KMS-11 (cell line): ENCODE measurements around the gene THTPA.

ENCODE experiments used
- H2AFZ ChIP-seq: fragments of 200-600 bp; sonication (generic); 2 replicates; pipeline ENCODE4 v1.6.1; 2016; ENCODE audit warnings: antibody characterized with exemption, mixed run types, low read depth
- H3K27ac ChIP-seq: fragments of 200-600 bp; sonication (generic); 2 replicates; pipeline ENCODE4 v1.6.1; 2016; ENCODE audit warnings: mild to moderate bottlenecking, mixed run types
- H3K27me3 ChIP-seq: fragments of 200-600 bp; sonication (generic); 2 replicates; pipeline ENCODE4 v1.6.1; 2017; ENCODE audit warnings: mild to moderate bottlenecking, low read depth, mixed run types, moderate library complexity; ENCODE audit not compliant: insufficient read depth
- H3K36me3 ChIP-seq: fragments of 200-600 bp; sonication (generic); 2 replicates; pipeline ENCODE4 v1.6.1; 2017; ENCODE audit warnings: mild to moderate bottlenecking, mixed run types; ENCODE audit not compliant: insufficient read depth
- H3K4me1 ChIP-seq: fragments of 200-600 bp; sonication (generic); 2 replicates; pipeline ENCODE4 v1.6.1; 2016; ENCODE audit warnings: mild to moderate bottlenecking, low read depth, mixed run types; ENCODE audit not compliant: poor library complexity, severe bottlenecking
- H3K4me2 ChIP-seq: fragments of 200-600 bp; sonication (generic); 2 replicates; pipeline ENCODE4 v1.7.0; 2016; ENCODE audit warnings: mild to moderate bottlenecking, mixed run types
- H3K4me3 ChIP-seq: fragments of 200-600 bp; sonication (generic); IDR thresholded peaks from 2 replicates; pipeline ENCODE4 v1.6.1; 2017; ENCODE audit warnings: low read depth, low read length, mixed read lengths; ENCODE audit not compliant: insufficient read depth
- H3K79me2 ChIP-seq: fragments of 200-600 bp; sonication (generic); 2 replicates; pipeline ENCODE4 v1.6.1; 2016; ENCODE audit warnings: low read depth, mixed run types; ENCODE audit not compliant: insufficient read depth
- H3K9ac ChIP-seq: fragments of 200-600 bp; sonication (generic); 2 replicates; pipeline ENCODE4 v1.6.1; 2016; ENCODE audit warnings: mild to moderate bottlenecking, mixed run types
- H4K20me1 ChIP-seq: fragments of 200-600 bp; sonication (generic); 2 replicates; pipeline ENCODE4 v1.6.1; 2016; ENCODE audit warnings: mild to moderate bottlenecking, mixed run types; ENCODE audit not compliant: insufficient read depth
- CTCF ChIP-seq: fragments of 200-600 bp; sonication (generic); conservative IDR thresholded peaks from 2 replicates; pipeline ENCODE4 v1.6.1; 2017; ENCODE audit warnings: low read depth, mild to moderate bottlenecking, antibody characterized with exemption, low read length, moderate library complexity, mixed read lengths

The THTPA gene

GRCh38 chr14:23521785-23522640 is 34.1 kb upstream of the THTPA start:
- no peaks in the 10 kb centered on the region for H3K79me2 ChIP-seq
- no peak overlapping the region for H3K9ac ChIP-seq
- no peak overlapping the region for H3K4me2 ChIP-seq
- H3K4me1 ChIP-seq: no peaks in the 10 kb centered on the region
- no peak overlapping the region for H3K27ac ChIP-seq
- no peak for TF ChIP-seq CTCF
- no peaks in the 10 kb centered on the region for H3K27me3 ChIP-seq
- no peak overlapping the region for H3K4me3 ChIP-seq
- H4K20me1 ChIP-seq: no peaks in the 10 kb centered on the region
- no peaks in the 10 kb centered on the region for H3K36me3 ChIP-seq
- H2AFZ ChIP-seq: no peak overlapping the region

GRCh38 chr14:23522643-23523198 is 33.4 kb upstream of the THTPA start:
- no peak overlapping the region for H2AFZ ChIP-seq
- H3K4me2 ChIP-seq: no peak overlapping the region
- H3K4me1 ChIP-seq: no peaks in the 10 kb centered on the region
- no peak for TF ChIP-seq CTCF
- H3K4me3 ChIP-seq: no peak overlapping the region
- no peak overlapping the region for H3K27ac ChIP-seq
- no peaks in the 10 kb centered on the region for H3K36me3 ChIP-seq
- no peaks in the 10 kb centered on the region for H4K20me1 ChIP-seq
- no peak overlapping the region for H3K9ac ChIP-seq
- no peaks in the 10 kb centered on the region for H3K79me2 ChIP-seq
- no peaks in the 10 kb centered on the region for H3K27me3 ChIP-seq

- TF ChIP-seq CTCF: no peak
- H3K36me3 ChIP-seq: no peaks in the 10 kb centered on the region
These were observed 32.6 kb upstream of the THTPA start for GRCh38 chr14:23523229-23524016.

GRCh38 chr14:23524954-23525353 is 31.1 kb upstream of the THTPA start:
- H3K27ac ChIP-seq: no peak overlapping the region

More at GRCh38 chr14:23523229-23524016, 32.6 kb upstream of the THTPA start:
- Histone ChIP-seq H2AFZ (no peak overlapping the region), H3K4me3 (no peak overlapping the region), H3K27me3 (no peaks in the 10 kb centered on the region), H3K79me2 (no peaks in the 10 kb centered on the region), H3K4me1 (no peaks in the 10 kb centered on the region), H4K20me1 (no peaks in the 10 kb centered on the region), H3K4me2 (no peak overlapping the region), H3K9ac (no peak overlapping the region), H3K27ac (no peak overlapping the region)

More at GRCh38 chr14:23524954-23525353, 31.1 kb upstream of the THTPA start:
- H3K27me3 ChIP-seq: no peaks in the 10 kb centered on the region
- TF ChIP-seq CTCF: no peak
- no peaks in the 10 kb centered on the region for H4K20me1 ChIP-seq
- H3K9ac ChIP-seq: no peak overlapping the region
- H3K4me2 ChIP-seq: no peak overlapping the region
- no peak overlapping the region for H2AFZ ChIP-seq
- H3K36me3 ChIP-seq: no peaks in the 10 kb centered on the region
- H3K4me3 ChIP-seq: no peak overlapping the region
- no peaks in the 10 kb centered on the region for H3K79me2 ChIP-seq
- H3K4me1 ChIP-seq: no peaks in the 10 kb centered on the region
